Fibroblast of mammary gland (primary cell): ENCODE data around the gene LRRC46.

ENCODE experiments used
- DNase-seq: peaks from one replicate; pipeline ENCODE4 v3.0.0-alpha.2; 2010; ENCODE audit warnings: low read depth
- H3K4me3 ChIP-seq: 2 replicates; pipeline ENCODE4 v1.5.1; 2011; ENCODE audit warnings: low read depth, mild to moderate bottlenecking, low read length, moderate library complexity; ENCODE audit not compliant: control insufficient read depth
- CTCF ChIP-seq: conservative IDR thresholded peaks from 2 replicates; pipeline ENCODE4 v1.5.1; 2011; ENCODE audit warnings: low read depth, low read length, inconsistent platforms; ENCODE audit not compliant: control insufficient read depth, insufficient read depth

The LRRC46 gene

GRCh38 chr17:47869114-47869513, 37.6 kb downstream of the LRRC46 start:
- no peak for TF ChIP-seq CTCF
- DNase-seq: no peak

GRCh38 chr17:47870056-47870455, 38.6 kb downstream of the LRRC46 start:
- no peak for TF ChIP-seq CTCF
- no peak for DNase-seq
- H3K4me3 ChIP-seq: no peak overlapping the region

More at GRCh38 chr17:47869114-47869513, 37.6 kb downstream of the LRRC46 start:
- H3K4me3 ChIP-seq: no peak overlapping the region

- H3K4me3 ChIP-seq: no peak overlapping the region
- no peak for TF ChIP-seq CTCF
- no peak for DNase-seq
Measured at GRCh38 chr17:47871048-47871447, 39.6 kb downstream of the LRRC46 start.

- TF ChIP-seq CTCF: no peak
- DNase-seq: no peak
- no peak overlapping the region for H3K4me3 ChIP-seq
Measured at GRCh38 chr17:47872019-47872650, 40.7 kb downstream of the LRRC46 start.

GRCh38 chr17:47872651-47873161, 41.2 kb downstream of the LRRC46 start:
- DNase-seq: no peak
- H3K4me3 ChIP-seq: no peak overlapping the region
- no peak for TF ChIP-seq CTCF

GRCh38 chr17:47873200-47874090, 42.0 kb downstream of the LRRC46 start:
- DNase-seq: no peak
- TF ChIP-seq CTCF: no peak
- H3K4me3 ChIP-seq: no peak overlapping the region
